Suprapubic skin (tissue), 3 donors: Measurements from ENCODE around the gene CARM1.

Source experiments
- POLR2AphosphoS5 ChIP-seq, 3 donors: sonication (generic); formaldehyde crosslinking; IDR thresholded peaks; one replicate each; pipeline ENCODE4 v1.6.1; 2017; ENCODE audit warnings: antibody characterized with exemption in 3 of 3
- TF ChIP-seq, protein P1 (sequence below), 2 donors: fragments of 200-600 bp in 1 of 2; fragments of 450-650 bp in 1 of 2; sonication (generic) in 1 of 2; IDR thresholded peaks; one replicate each; pipeline ENCODE4 v1.5.1; 2016 to 2019; ENCODE audit warnings: antibody characterized with exemption in 2 of 2, mild to moderate bottlenecking in 1 of 2, moderate library complexity in 1 of 2

DNA sequence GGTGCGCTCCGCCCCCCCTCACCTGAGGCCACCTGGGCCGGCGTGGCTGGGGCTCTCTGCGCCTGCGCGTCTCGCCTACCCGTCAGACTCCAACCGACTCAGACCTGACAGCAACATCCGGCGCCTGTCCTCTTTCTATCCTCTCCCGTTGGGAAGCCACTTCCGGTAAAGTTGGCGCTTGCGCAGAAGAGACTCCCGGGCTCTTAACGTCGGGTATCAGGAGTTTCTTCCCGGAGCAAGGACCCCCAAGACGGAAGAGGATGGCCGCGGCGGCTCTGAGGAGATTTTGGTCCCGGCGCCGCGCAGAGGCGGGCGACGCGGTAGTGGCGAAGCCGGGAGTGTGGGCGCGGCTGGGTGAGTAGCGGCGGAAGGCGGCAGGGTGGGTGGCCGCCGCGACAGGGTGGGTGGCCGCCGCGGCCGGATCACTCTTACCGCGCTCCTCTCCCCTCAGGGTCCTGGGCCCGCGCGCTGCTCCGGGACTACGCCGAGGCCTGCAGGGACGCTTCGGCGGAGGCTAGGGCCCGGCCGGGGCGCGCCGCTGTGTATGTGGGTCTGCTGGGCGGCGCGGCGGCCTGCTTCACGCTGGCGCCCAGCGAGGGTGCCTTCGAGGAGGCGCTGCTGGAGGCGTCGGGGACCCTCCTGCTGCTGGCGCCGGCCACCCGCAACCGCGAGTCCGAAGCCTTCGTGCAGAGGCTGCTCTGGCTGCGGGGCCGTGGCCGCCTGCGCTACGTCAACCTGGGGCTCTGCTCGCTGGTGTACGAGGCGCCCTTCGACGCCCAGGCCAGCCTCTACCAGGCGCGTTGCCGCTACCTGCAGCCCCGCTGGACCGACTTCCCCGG, 57.4 kb downstream of the CARM1 start, which contains the start of the genes TIMM29 and YIPF2:
- TF ChIP-seq, protein P1, sequence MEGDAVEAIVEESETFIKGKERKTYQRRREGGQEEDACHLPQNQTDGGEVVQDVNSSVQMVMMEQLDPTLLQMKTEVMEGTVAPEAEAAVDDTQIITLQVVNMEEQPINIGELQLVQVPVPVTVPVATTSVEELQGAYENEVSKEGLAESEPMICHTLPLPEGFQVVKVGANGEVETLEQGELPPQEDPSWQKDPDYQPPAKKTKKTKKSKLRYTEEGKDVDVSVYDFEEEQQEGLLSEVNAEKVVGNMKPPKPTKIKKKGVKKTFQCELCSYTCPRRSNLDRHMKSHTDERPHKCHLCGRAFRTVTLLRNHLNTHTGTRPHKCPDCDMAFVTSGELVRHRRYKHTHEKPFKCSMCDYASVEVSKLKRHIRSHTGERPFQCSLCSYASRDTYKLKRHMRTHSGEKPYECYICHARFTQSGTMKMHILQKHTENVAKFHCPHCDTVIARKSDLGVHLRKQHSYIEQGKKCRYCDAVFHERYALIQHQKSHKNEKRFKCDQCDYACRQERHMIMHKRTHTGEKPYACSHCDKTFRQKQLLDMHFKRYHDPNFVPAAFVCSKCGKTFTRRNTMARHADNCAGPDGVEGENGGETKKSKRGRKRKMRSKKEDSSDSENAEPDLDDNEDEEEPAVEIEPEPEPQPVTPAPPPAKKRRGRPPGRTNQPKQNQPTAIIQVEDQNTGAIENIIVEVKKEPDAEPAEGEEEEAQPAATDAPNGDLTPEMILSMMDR (IDR thresholded peaks at IDR 0.05): no peak
- TF ChIP-seq POLR2AphosphoS5 (IDR thresholded peaks at IDR 0.05): peak in 2 of 3 donors; percentile 12 to 47
